ENCODE measurements around the gene NUCB1. TPM values are rescaled to one million over a fixed set of nuclear protein-coding genes. Genes with fewer than 3 reads are reported as not detected.

Gene NUCB1
- total and polyA plus RNA-seq, 9 of the 15 experiments (the other 6 are each of a cell fraction or from before 2014, with no cell fraction given), result 3.1 to 153 (median 71.7) TPM

- TF ChIP-seq ZC3H8 (IDR thresholded peaks at IDR 0.05) (no peak), EGR1 (conservative IDR thresholded peaks at IDR 0.05) (no peak), ESRRB (CRISPR knock-in tag; IDR thresholded peaks at IDR 0.05; ENCODE audit: borderline replicate concordance) (0 out of 2 replicates have a peak, but pooled peaks have one; percentile 19), ZNF79 (CRISPR knock-in tag; IDR thresholded peaks at IDR 0.05; ENCODE audit: low read depth) (no peak), CBX1 (IDR thresholded peaks at IDR 0.05; ENCODE audit: low read depth) (no peak), SIN3A (IDR thresholded peaks at IDR 0.05; ENCODE audit: borderline replicate concordance in 2 of 2, control insufficient read depth in 1 of 2, low read depth in 2 of 2, low read length in 2 of 2) (peak; percentile 52 to 66; a peak in 3 of 4 replicates), KHSRP (IDR thresholded peaks at IDR 0.05) (no peak), NELFE (IDR thresholded peaks at IDR 0.05; ENCODE audit: insufficient read depth, insufficient read length) (no peak), NR1H2 (CRISPR knock-in tag; IDR thresholded peaks at IDR 0.05) (no peak; the same call in 1 of the 2 replicates), CHAMP1 (IDR thresholded peaks at IDR 0.05) (no peak; the same call in 1 of the 2 replicates), RBM25 (IDR thresholded peaks at IDR 0.05; ENCODE audit: low read depth, low read length, severe bottlenecking) (no peak), VEZF1 (CRISPR knock-in tag; IDR thresholded peaks at IDR 0.05) (no peak), RBM15 (IDR thresholded peaks at IDR 0.05; ENCODE audit: insufficient read depth, low read length) (no peak), ZNF12 (CRISPR knock-in tag; IDR thresholded peaks at IDR 0.05) (no peak), SUPT5H (IDR thresholded peaks at IDR 0.05) (peak; percentile 87), ZNF133 (CRISPR knock-in tag; IDR thresholded peaks at IDR 0.05) (no peak), FOS (IDR thresholded peaks at IDR 0.05; ENCODE audit: extremely low read depth, insufficient read length) (no peak), EP400 (IDR thresholded peaks at IDR 0.05) (peak; percentile 46; the same call in 1 of the 2 replicates), XRCC3 (IDR thresholded peaks at IDR 0.05) (no peak), PHB (CRISPR knock-in tag; IDR thresholded peaks at IDR 0.05) (peak; percentile 29), EWSR1 (IDR thresholded peaks at IDR 0.05; ENCODE audit: borderline replicate concordance, low read depth, partially characterized antibody) (peak; percentile 93), NFRKB (IDR thresholded peaks at IDR 0.05; ENCODE audit: low read depth) (peak; percentile 50; the same call in 1 of the 2 replicates), ZNF561 (CRISPR knock-in tag; conservative IDR thresholded peaks at IDR 0.05) (no peak), ZBED1 (IDR thresholded peaks at IDR 0.05) (peak; percentile 78; the same call in 1 of the 2 replicates)
- TF ChIP-seq, protein P1, sequence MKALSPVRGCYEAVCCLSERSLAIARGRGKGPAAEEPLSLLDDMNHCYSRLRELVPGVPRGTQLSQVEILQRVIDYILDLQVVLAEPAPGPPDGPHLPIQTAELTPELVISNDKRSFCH (CRISPR knock-in tag; IDR thresholded peaks at IDR 0.05), result no peak
- TF ChIP-seq, protein P1 (tag; IDR thresholded peaks at IDR 0.05), result no peak
These were observed 67.5 kb downstream of the NUCB1 start (continued) for GRCh38 chr19:48967346-48968178.
